CD14-positive monocyte (primary cell): ENCODE data around the gene CREBBP. TPM values are rescaled to one million over a fixed set of nuclear protein-coding genes. Genes with fewer than 3 reads are reported as not detected.

Experiments used
- DNase-seq, 3 donors: peaks; one replicate each; pipeline ENCODE4 v3.0.0-alpha.2; 2011 to 2022
- H2AFZ ChIP-seq: 2 replicates; pipeline ENCODE4 v1.6.0; 2012; ENCODE audit warnings: mild to moderate bottlenecking, low read depth, low read length, inconsistent platforms; ENCODE audit not compliant: insufficient read depth, poor library complexity, severe bottlenecking
- H3K27ac ChIP-seq, 2 donors: 1 replicate in 1 of 2; 2 replicates in 1 of 2; pipeline ENCODE4 v1.5.1; 2012 to 2013; ENCODE audit warnings: low read length in 2 of 2, control low read depth in 1 of 2, inconsistent platforms in 1 of 2, low read depth in 1 of 2, mild to moderate bottlenecking in 1 of 2
- H3K27me3 ChIP-seq, 2 donors: one replicate each; pipeline versions ENCODE4 v1.6.0 to v1.6.1; 2011 to 2013; ENCODE audit warnings: low read length in 2 of 2; ENCODE audit not compliant: control insufficient read depth in 2 of 2, insufficient read depth in 2 of 2
- H3K36me3 ChIP-seq, 2 donors: replicated peaks in 1 of 2; 1 replicate in 1 of 2; 2 replicates in 1 of 2; pipeline versions ENCODE4 v1.5.1 to v1.6.1; 2012 to 2013; ENCODE audit warnings: low read length in 2 of 2, control low read depth in 1 of 2, inconsistent platforms in 1 of 2, mild to moderate bottlenecking in 1 of 2; ENCODE audit not compliant: insufficient read depth in 2 of 2, control insufficient read depth in 1 of 2
- H3K4me1 ChIP-seq, 2 donors: 1 replicate in 1 of 2; 2 replicates in 1 of 2; pipeline versions ENCODE4 v1.5.1 to v1.6.1; 2012 to 2013; ENCODE audit warnings: low read length in 2 of 2, control low read depth in 1 of 2, inconsistent platforms in 1 of 2, mild to moderate bottlenecking in 1 of 2, moderate library complexity in 1 of 2; ENCODE audit not compliant: insufficient read depth in 2 of 2, control insufficient read depth in 1 of 2
- H3K4me2 ChIP-seq: replicated peaks from 2 replicates; pipeline ENCODE3; 2012; ENCODE audit warnings: low read length, moderate library complexity, mild to moderate bottlenecking; ENCODE audit not compliant: poor library complexity, severe bottlenecking; ENCODE audit errors: extremely low read depth
- H3K4me3 ChIP-seq, 3 experiments: fragments of 200-600 bp in 1 of 3; sonication (generic) in 1 of 3; replicated peaks in 1 of 3; 1 replicate in 2 of 3; 2 replicates in 1 of 3; pipeline ENCODE4 v1.5.1; 2011 to 2013; ENCODE audit warnings: low read length in 3 of 3, mild to moderate bottlenecking in 3 of 3, control low read depth in 2 of 3, low read depth in 2 of 3, inconsistent platforms in 1 of 3, moderate library complexity in 1 of 3
- H3K79me2 ChIP-seq: 2 replicates; pipeline ENCODE4 v1.6.0; 2012; ENCODE audit warnings: mild to moderate bottlenecking, control low read depth, inconsistent platforms, low read length, moderate library complexity; ENCODE audit not compliant: insufficient read depth
- H3K9ac ChIP-seq: 2 replicates; pipeline ENCODE4 v1.6.0; 2017; ENCODE audit warnings: low read length, mild to moderate bottlenecking; ENCODE audit not compliant: insufficient read depth, poor library complexity, severe bottlenecking
- H3K9me3 ChIP-seq, 2 donors: replicated peaks in 1 of 2; 1 replicate in 1 of 2; 2 replicates in 1 of 2; pipeline versions ENCODE4 v1.5.1 to v1.6.1; 2012 to 2013; ENCODE audit warnings: low read length in 2 of 2, control low read depth in 1 of 2; ENCODE audit not compliant: control insufficient read depth in 1 of 2, insufficient read depth in 1 of 2
- H4K20me1 ChIP-seq: 2 replicates; pipeline ENCODE4 v1.6.0; 2012; ENCODE audit warnings: mild to moderate bottlenecking, low read length, control low read depth, moderate library complexity; ENCODE audit not compliant: insufficient read depth
- H3K27ac Mint-ChIP-seq, 7 donors: one replicate each; pipeline ENCODE4 v1.8.0; 2020; ENCODE audit warnings: mild to moderate bottlenecking in 7 of 7, mixed read lengths in 7 of 7, moderate library complexity in 6 of 7, inconsistent platforms in 2 of 7
- H3K27me3 Mint-ChIP-seq, 3 donors: one replicate each; pipeline ENCODE4 v1.8.0; 2021 to 2022; ENCODE audit warnings: low read depth in 3 of 3, mild to moderate bottlenecking in 3 of 3, mixed read lengths in 3 of 3, moderate library complexity in 3 of 3, inconsistent platforms in 1 of 3
- H3K36me3 Mint-ChIP-seq, 2 donors: one replicate each; pipeline ENCODE4 v1.8.0; 2020; ENCODE audit warnings: mixed read lengths in 2 of 2, inconsistent platforms in 1 of 2, mild to moderate bottlenecking in 1 of 2
- H3K4me1 Mint-ChIP-seq: one replicate; pipeline ENCODE4 v1.8.0; 2020; ENCODE audit warnings: mild to moderate bottlenecking, mixed read lengths
- H3K4me3 Mint-ChIP-seq, 2 donors: one replicate each; pipeline ENCODE4 v1.8.0; 2020; ENCODE audit warnings: mild to moderate bottlenecking in 2 of 2, mixed read lengths in 2 of 2, moderate library complexity in 1 of 2
- H3K9me3 Mint-ChIP-seq, 7 donors: one replicate each; pipeline ENCODE4 v1.8.0; 2020 to 2022; ENCODE audit warnings: mixed read lengths in 7 of 7, mild to moderate bottlenecking in 6 of 7, moderate library complexity in 6 of 7, inconsistent platforms in 2 of 7
- WGBS: methylation state at CpG from one replicate; pipeline ENCODE4 v1.1.5; 2013; ENCODE audit warnings: missing lambda C conversion rate; ENCODE audit not compliant: insufficient coverage; 5-methylcytosine and 5-hydroxymethylcytosine counted together
- intact Hi-C, 2 donors: fragments of 100-400 bp; cut with micrococcal nuclease; formaldehyde crosslinking; loops; one replicate each; pipeline versions ENCODE4 v1.15.0 to v1.15.1; 2023
- polyA plus RNA-seq, 3 donors: library from polyadenylated mRNA; depleted of rRNA in 1 of 3; unstranded in 2 of 3; stranded (reverse) in 1 of 3; fragments of 300-500 nt in 2 of 3; fragments of >200 nt in 1 of 3; fragmentation: Illumina TruSeq in 2 of 3; gene quantifications; 1 replicate in 2 of 3; 2 replicates in 1 of 3; pipeline ENCODE4 v1.2.3, GENCODE V29; 2012 to 2021
- TF ChIP-seq, protein P1 (sequence below): fragments of 200-600 bp; IDR thresholded peaks from one replicate; pipeline ENCODE4 v1.8.0; 2022; ENCODE audit warnings: antibody characterized with exemption, mild to moderate bottlenecking

Gene CREBBP
- polyA plus RNA-seq, 3 donors = 2.1 to 26.9 (median 6.2) TPM

DNA sequence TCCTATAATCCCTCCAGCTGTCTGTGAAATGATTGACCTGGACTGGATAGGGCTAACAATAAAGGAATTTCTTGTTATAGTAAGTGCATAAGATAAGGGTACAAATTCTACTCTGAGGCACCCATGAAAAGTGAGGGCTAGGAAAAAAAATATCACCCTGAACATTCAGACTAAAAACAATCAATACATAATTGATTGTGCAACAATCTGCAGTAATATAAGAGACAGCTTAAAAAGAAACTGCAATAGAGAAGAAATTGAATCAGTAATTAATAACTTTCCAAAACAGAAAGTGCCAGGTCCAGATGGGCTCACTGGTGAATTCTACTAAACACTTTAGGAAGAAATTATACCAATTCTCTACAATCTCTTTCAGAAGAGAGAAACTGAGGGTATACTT is 44.2 kb upstream of the CREBBP start:
- no peak overlapping the region for H3K27ac ChIP-seq
- H2AFZ ChIP-seq = no peak overlapping the region
- no peak overlapping the region for H3K9ac ChIP-seq
- peaks cover 0 to 6% of the 10 kb centered on the region in 2 donors for H3K9me3 ChIP-seq
- intact Hi-C loops = loop anchor here in 1 of 2 donors (10.0 kb wide), 1 partner anchor 310 kb away; no protein-coding TSS in a partner anchor
- Mint-ChIP-seq H3K27me3 (peaks cover 6 to 30% (median 9%) of the 10 kb centered on the region in 3 donors), H3K9me3 (peaks cover 0 to 12% (median 3%) of the 10 kb centered on the region in 7 donors), H3K4me1 (no peaks in the 10 kb centered on the region), H3K36me3 (no peaks in the 10 kb centered on the region), H3K27ac (no peak overlapping the region), H3K4me3 (no peak overlapping the region)
- TF ChIP-seq, protein P1, sequence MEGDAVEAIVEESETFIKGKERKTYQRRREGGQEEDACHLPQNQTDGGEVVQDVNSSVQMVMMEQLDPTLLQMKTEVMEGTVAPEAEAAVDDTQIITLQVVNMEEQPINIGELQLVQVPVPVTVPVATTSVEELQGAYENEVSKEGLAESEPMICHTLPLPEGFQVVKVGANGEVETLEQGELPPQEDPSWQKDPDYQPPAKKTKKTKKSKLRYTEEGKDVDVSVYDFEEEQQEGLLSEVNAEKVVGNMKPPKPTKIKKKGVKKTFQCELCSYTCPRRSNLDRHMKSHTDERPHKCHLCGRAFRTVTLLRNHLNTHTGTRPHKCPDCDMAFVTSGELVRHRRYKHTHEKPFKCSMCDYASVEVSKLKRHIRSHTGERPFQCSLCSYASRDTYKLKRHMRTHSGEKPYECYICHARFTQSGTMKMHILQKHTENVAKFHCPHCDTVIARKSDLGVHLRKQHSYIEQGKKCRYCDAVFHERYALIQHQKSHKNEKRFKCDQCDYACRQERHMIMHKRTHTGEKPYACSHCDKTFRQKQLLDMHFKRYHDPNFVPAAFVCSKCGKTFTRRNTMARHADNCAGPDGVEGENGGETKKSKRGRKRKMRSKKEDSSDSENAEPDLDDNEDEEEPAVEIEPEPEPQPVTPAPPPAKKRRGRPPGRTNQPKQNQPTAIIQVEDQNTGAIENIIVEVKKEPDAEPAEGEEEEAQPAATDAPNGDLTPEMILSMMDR = no peak
- H3K36me3 ChIP-seq = no peaks in the 10 kb centered on the region
- no peak for DNase-seq
- H3K79me2 ChIP-seq = no peaks in the 10 kb centered on the region
- H4K20me1 ChIP-seq = no peaks in the 10 kb centered on the region
- no peak overlapping the region for H3K4me3 ChIP-seq
- H3K4me2 ChIP-seq = no peak overlapping the region
- no peaks in the 10 kb centered on the region for H3K4me1 ChIP-seq
- H3K27me3 ChIP-seq = peaks cover 0 to 6% of the 10 kb centered on the region in 2 donors

DNA sequence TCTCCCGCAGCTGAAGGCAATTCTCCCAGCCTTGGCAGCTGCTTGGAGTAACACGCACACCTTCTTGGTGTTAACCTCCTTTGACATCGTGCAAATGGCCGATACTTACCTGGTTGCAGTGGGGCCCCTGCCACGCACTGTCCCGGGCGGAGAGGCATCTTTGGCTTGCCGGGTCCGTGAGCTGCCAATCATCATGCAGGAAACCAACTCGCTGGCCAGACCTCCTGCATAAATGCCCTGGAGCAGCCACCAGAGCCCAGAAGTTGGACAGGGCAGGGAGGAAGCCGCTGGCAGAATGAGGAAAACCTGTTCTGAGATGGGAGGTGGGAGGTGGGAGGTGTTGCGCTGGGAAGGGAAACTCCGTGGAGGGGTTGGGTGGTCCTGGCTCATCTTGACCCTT is 41.7 kb upstream of the CREBBP start:
- DNase-seq = no peak

More for the DNA sequence above, 41.7 kb upstream of the CREBBP start:
- intact Hi-C loops = loop anchor here in 1 of 2 donors (10.0 kb wide), 1 partner anchor 313 kb away; no protein-coding TSS in a partner anchor
- Histone ChIP-seq H3K4me1 (no peaks in the 10 kb centered on the region), H3K27ac (no peak overlapping the region), H3K79me2 (no peaks in the 10 kb centered on the region), H2AFZ (no peak overlapping the region), H4K20me1 (no peaks in the 10 kb centered on the region), H3K4me2 (no peak overlapping the region), H3K36me3 (no peaks in the 10 kb centered on the region), H3K27me3 (peaks cover 0 to 6% of the 10 kb centered on the region in 2 donors), H3K9ac (no peak overlapping the region), H3K4me3 (no peak overlapping the region), H3K9me3 (peaks cover 0 to 21% of the 10 kb centered on the region in 2 donors)
- H3K9me3 Mint-ChIP-seq = peaks cover 8 to 21% (median 18%) of the 10 kb centered on the region in 7 donors
- TF ChIP-seq, protein P1 = no peak
- H3K4me1 Mint-ChIP-seq = no peaks in the 10 kb centered on the region
- 71% methylated on average over 13 of the region's 13 CpGs for WGBS
- H3K27me3 Mint-ChIP-seq = peaks cover 6 to 29% (median 11%) of the 10 kb centered on the region in 3 donors
- no peak overlapping the region for H3K4me3 Mint-ChIP-seq
- H3K27ac Mint-ChIP-seq = no peak overlapping the region
- H3K36me3 Mint-ChIP-seq = no peaks in the 10 kb centered on the region
